Dedifferentiated amniotic fluid mesenchymal stem cell (primary cell): Measurements from ENCODE around the gene DPP3.
"Not testable (repeated sequence)": the region's sequence is repeated elsewhere in the genome, so short reads cannot be mapped to it uniquely, and the experiment has no call there.

ENCODE experiments used
- DNase-seq: peaks from one replicate; pipeline ENCODE4 v3.0.0-alpha.2; 2016; ENCODE audit errors: extremely low spot score

DPP3 gene

GRCh38 chr11:66530927-66531709, 50.9 kb downstream of the DPP3 start:
- peak; percentile 4 for DNase-seq

DNA sequence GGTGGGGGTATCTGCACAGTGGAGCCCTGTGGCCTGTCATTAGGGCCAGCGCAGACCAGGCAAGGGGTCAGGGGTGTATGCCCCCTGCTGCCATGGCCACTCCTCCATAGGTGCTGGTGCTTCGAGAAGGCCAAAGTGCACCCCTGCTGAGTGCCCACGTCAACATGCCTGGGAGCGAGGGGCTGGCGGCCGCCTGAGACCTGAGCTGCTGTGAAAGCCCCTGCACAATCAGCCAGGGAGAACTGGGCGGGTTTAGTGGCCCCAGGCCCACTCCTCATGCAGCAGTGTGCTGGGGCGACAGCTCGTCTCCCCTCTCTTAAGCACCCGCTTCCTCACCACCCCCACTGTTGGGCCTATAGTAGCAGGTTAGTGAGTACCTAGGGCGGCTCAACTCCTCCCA, 51.6 kb downstream of the DPP3 start:
- DNase-seq, result no peak

DNA sequence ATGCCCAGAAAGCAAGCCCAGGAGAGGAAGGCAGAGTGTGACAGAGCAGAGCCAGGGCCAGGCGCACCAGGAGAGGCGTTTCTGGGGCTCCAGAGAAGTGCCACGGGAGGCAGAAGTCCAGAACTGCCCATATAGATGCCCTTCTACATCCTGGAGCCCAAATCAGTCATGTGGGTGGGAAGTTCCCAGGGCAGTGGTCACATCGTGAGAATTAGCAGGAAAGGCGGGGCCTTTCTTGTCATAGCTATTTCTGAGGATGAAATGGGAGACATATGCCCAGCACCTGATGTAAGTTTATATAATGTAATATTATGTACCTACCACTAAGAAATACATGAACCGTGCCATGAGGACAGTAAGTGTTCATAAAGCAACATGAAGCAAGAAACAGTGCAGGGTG, 52.5 kb downstream of the DPP3 start:
- no peak for DNase-seq

GRCh38 chr11:66539170-66539869, 59.1 kb downstream of the DPP3 start:
- DNase-seq, result no peak

DNA sequence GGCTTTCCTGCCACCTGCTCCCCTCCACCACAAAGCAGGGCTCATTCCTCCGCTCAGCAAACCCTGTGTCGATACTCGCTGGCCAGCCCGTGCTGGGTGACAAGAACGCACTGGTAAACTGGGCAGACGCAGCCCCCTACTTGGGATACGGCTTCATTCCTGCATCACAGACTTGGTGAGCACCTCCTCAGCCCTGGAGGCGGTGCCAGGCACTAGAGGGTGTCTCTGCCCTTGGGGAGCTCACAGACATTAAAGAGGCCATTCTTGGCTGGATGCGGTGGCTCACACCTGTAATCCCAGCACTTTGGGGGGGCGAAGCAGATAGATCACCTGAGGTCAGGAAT, 59.6 kb downstream of the DPP3 start:
- no peak for DNase-seq

DNA sequence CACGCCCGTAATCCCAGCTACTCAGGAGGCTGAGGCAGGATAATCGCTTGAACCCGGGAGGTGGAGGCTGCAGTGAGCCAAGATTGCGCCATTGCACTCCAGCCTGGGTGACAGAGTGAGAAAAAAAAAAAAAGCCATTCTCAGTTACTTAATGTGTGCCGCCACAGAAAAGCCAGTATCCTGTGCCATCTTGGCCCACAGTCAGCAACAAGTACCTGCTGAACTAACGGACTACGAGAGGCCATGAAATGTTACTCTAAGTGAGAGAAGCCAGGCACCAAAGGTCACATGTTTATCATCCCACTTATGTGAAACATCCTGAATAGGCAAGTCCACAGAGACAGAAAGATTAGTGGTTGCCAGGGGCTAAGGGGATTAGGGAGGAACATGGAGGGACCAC, 60.4 kb downstream of the DPP3 start:
- not testable (repeated sequence) for DNase-seq

GRCh38 chr11:66541892-66542291, 61.7 kb downstream of the DPP3 start:
- DNase-seq, result no peak

DNA sequence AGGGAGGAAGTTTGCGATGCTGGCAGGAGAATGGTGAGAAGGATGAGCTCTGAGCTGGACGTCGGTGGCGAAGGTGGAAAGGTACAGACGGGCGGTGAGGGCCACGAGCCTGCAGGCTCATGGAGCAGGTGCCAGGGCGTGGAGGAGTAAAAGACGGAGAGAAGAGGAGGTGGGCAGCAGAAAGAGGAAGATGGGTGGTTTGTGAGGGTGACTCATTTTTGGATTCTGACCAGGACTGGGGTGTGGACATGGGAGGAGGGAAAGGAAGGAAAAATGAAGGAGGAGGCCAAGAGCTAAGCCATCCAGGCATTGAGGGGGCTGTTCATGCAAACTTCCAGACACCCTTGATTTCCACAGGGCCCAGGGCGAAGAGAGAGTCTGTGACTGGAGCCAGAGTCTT, 62.1 kb downstream of the DPP3 start:
- DNase-seq, result peak; percentile 21

GRCh38 chr11:66543263-66544107, 63.3 kb downstream of the DPP3 start:
- no peak for DNase-seq

GRCh38 chr11:66544952-66545351, 64.7 kb downstream of the DPP3 start:
- DNase-seq, result not testable (repeated sequence)

DNA sequence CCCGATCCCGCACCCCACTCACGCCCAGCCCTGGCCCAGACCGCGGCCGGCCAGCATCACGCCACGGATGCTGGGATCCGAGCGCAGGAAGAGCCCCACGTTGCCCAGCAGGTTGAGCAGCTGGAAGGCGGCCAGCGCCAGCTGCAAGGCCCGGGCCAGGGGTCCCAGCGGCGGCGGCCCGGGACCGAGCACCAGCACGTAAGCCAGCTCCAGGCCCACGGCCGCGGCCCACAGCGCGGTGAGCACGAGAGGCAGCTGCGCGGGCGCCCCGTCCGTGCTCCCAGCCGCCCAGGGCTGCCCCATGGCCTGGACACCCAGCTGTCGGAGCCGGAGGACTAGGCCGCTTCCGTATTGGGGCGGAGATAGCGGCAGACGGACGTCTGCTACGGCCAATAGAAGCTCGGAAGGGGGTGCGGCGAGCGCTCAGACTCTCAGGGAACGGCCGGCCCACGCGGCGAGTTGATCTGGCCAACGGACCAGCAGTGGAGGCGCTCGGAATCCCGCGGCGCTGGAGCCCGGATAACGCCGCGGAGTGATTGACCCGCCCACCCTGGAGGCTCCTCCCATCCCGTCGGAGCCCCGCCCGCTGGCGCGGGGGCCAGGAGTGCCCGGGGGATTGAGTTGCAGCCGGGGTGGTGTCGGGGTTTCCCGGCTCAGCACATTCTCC, 65.6 kb downstream of the DPP3 start, which contains the start of gene ZDHHC24:
ZDHHC24 (minus strand) TSS at position 348 of the 667 bp plus-strand sequence; CDS start at position 303, 45 bp downstream.
- peak; percentile 96 for DNase-seq

DNA sequence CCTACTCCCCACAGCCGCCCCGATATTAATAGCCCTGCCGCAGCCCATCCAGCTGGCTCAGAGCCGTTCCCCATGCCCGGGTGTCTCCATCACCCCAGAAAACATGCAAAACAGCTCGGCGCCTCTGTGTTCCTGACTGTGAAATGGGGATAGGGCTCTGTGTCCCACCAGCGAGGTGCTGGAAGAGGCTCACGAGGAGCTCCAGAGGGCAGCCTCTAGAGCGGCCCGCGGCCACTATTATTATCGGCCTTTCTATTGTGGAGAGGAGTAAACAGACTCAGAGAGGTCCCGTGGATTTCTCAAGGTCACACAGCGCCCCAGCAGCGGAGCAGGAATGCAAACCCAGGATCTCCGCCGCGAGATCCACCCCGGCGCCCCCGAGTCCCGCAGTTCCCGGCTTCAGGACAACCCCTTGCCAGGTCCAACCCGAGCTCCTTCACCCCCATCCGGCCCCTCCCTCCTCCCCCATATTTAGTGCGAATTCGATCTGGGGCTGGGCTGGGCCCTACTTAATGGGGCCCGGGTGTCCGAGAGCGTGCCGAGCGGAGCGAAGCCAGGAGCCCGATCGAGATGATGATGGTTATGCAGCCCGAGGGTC, 66.2 kb downstream of the DPP3 start, which contains the start of gene ACTN3:
ACTN3 (plus strand) TSS at position 536 of the 598 bp plus-strand sequence; CDS start at position 571, 35 bp downstream.
- DNase-seq, result no peak

DNA sequence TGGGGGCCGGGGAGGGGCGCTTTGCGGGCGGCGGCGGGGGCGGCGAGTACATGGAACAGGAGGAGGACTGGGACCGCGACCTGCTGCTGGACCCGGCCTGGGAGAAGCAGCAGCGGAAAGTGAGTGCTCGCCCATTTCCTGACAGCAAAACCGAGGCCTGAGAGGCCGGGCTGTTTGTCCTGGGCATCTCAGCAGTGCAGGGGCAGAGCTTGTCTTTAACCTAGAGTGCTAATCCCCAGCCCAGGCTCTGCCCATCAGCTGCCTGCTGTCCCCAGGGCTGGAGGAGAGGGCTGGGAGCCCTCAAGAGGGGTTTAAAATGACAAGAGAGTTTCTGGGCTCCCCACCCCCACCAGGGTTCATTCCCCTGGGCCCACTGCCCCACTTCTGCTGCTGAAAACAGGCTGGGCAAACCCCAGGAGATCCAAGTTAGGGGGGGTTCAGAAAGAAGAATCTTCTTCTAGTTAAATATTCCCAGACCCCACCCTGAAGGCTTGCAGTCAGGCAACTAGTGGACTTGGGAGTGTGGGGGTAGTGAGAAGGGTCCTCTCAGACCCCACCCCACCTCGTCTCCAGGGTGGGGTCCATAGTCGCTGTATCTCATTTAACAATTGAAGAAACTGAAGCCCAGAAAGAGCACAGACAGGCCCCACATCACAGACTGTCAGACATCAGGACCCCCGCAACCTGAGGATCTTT, 66.9 kb downstream of the DPP3 start:
- DNase-seq, result no peak

- no peak for DNase-seq
These were observed 67.4 kb downstream of the DPP3 start for GRCh38 chr11:66547662-66548009.

DNA sequence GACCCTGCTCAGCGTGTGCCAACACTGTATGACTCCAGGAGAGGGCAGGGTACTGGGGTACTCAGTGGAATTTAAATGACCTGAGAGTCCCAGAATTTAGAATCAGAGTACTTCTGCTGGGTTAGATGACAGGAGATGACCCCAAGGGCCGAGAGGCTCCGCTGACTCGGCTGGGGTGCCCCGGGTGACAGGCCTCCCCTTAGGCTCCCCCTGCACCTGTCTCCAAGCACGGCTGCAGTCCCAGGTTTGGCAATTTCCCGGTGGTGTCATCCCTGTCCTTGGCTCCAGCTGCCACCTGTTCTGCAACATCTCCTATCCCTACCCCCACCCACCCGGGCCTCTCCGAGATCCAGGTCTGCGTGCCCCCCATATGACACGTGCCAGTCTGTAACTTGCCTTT, 67.8 kb downstream of the DPP3 start:
- no peak for DNase-seq

- no peak for DNase-seq
These were observed 68.8 kb downstream of the DPP3 start for GRCh38 chr11:66548774-66549630.

- DNase-seq, result no peak
These were observed 69.5 kb downstream of the DPP3 start for GRCh38 chr11:66549696-66550095.

DNA sequence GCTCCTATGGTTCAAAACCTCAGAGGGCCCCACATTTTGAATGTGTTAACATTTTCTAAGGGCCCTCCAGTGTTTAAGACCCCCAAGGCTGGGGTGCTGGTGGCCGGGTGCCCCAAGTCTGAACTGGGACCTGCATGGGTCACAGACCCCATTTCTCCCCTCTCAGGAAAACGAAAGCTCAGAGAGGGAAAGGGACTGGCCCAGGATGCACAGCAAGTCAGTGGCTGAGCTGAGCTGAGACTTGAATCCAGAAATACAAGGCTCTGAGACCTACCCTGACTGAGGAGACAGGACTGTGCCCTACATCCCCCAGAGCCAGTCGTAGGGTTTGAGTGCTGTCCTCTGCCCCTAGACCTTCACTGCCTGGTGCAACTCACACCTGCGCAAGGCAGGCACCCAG, 70.7 kb downstream of the DPP3 start:
- DNase-seq, result no peak

DNA sequence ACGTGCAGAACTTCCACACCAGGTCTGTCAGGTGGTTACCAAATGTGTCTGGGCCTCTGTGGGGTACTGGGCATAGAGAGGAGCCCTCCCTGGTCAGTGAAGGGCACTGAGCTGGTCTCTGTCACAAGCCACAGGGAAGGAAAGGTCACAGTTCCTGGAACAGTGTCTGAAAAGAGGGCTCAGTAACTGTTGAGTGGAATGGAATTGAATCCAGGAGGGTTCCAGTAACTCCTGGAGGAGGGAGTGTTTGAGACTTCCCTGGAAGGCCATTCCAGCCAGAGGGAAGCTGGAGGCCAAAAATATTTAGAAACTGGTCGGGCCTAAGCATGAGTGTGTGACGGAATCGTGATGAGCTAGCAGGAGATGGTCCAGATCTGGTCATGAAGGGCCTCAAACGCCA, 74.4 kb downstream of the DPP3 start:
- no peak for DNase-seq

GRCh38 chr11:66555416-66555815, 75.2 kb downstream of the DPP3 start:
- DNase-seq, result no peak
